Naive thymus-derived CD4-positive, alpha-beta T cell (primary cell): Measurements from ENCODE around the gene NEK10. TPM values are rescaled to one million over a fixed set of nuclear protein-coding genes. Genes with fewer than 3 reads are reported as not detected.

ENCODE experiments used
- ATAC-seq: fragments of 150-1000 bp; cut with Tn5 transposase; 2 replicates; pipeline ENCODE4 v1.10.0; 2021; ENCODE audit warnings: mild to moderate bottlenecking, moderate library complexity
- CTCF ChIA-PET: fragments of 350-600 bp; sonication (Branson Sonifier 250); formaldehyde crosslinking; loops from one replicate; lab custom pipeline; 2021; ENCODE audit warnings: antibody characterized with exemption; lab: Charles Lee
- POLR2A ChIA-PET: fragments of 350-600 bp; sonication (Branson Sonifier 250); formaldehyde crosslinking; loops from one replicate; lab custom pipeline; 2021; ENCODE audit warnings: antibody characterized with exemption, inconsistent platforms; lab: Charles Lee
- DNase-seq, 9 donors: peaks; one replicate each; pipeline versions ENCODE4 v3.0.0 to v3.0.0-alpha.2; 2020 to 2022; ENCODE audit warnings: mixed read lengths in 1 of 9
- H3K27ac ChIP-seq: one replicate; pipeline ENCODE4 v1.7.0; 2013; ENCODE audit warnings: mild to moderate bottlenecking, low read depth, low read length, moderate library complexity
- H3K27me3 ChIP-seq, 2 donors: one replicate each; pipeline ENCODE4 v1.7.0; 2013; ENCODE audit warnings: low read length in 2 of 2, mild to moderate bottlenecking in 2 of 2, moderate library complexity in 2 of 2; ENCODE audit not compliant: control insufficient read depth in 2 of 2, insufficient read depth in 2 of 2
- H3K36me3 ChIP-seq, 3 experiments: 1 replicate in 2 of 3; 2 replicates in 1 of 3; pipeline ENCODE4 v1.7.0; 2013; ENCODE audit warnings: low read length in 3 of 3, mild to moderate bottlenecking in 3 of 3, moderate library complexity in 1 of 3; ENCODE audit not compliant: insufficient read depth in 3 of 3, control insufficient read depth in 2 of 3
- H3K4me1 ChIP-seq, 2 donors: one replicate each; pipeline ENCODE4 v1.7.0; 2013; ENCODE audit warnings: low read length in 2 of 2, mild to moderate bottlenecking in 2 of 2, moderate library complexity in 1 of 2; ENCODE audit not compliant: control insufficient read depth in 2 of 2, insufficient read depth in 2 of 2
- H3K4me3 ChIP-seq: 2 replicates; pipeline ENCODE4 v1.7.0; 2013; ENCODE audit warnings: mild to moderate bottlenecking, low read length
- H3K9me3 ChIP-seq, 3 experiments: 1 replicate in 2 of 3; 2 replicates in 1 of 3; pipeline ENCODE4 v1.7.0; 2013; ENCODE audit warnings: low read length in 3 of 3; ENCODE audit not compliant: control insufficient read depth in 2 of 3
- H3K27ac Mint-ChIP-seq, 9 donors: one replicate each; pipeline ENCODE4 v1.8.0; 2020 to 2022; ENCODE audit warnings: mixed read lengths in 9 of 9, mild to moderate bottlenecking in 8 of 9, moderate library complexity in 5 of 9, inconsistent platforms in 2 of 9
- H3K27me3 Mint-ChIP-seq, 5 donors: one replicate each; pipeline ENCODE4 v1.8.0; 2021 to 2022; ENCODE audit warnings: mixed read lengths in 5 of 5, mild to moderate bottlenecking in 1 of 5
- H3K36me3 Mint-ChIP-seq, 5 donors: one replicate each; pipeline ENCODE4 v1.8.0; 2020 to 2022; ENCODE audit warnings: mixed read lengths in 5 of 5, mild to moderate bottlenecking in 3 of 5, inconsistent platforms in 1 of 5
- H3K4me1 Mint-ChIP-seq, 7 donors: one replicate each; pipeline ENCODE4 v1.8.0; 2020 to 2022; ENCODE audit warnings: mixed read lengths in 7 of 7, mild to moderate bottlenecking in 3 of 7, inconsistent platforms in 1 of 7
- H3K4me3 Mint-ChIP-seq, 10 donors: one replicate each; pipeline ENCODE4 v1.8.0; 2020 to 2022; ENCODE audit warnings: mild to moderate bottlenecking in 10 of 10, mixed read lengths in 10 of 10, moderate library complexity in 6 of 10, inconsistent platforms in 2 of 10
- H3K9me3 Mint-ChIP-seq, 11 donors: one replicate each; pipeline ENCODE4 v1.8.0; 2020 to 2022; ENCODE audit warnings: mixed read lengths in 11 of 11, mild to moderate bottlenecking in 4 of 11, inconsistent platforms in 1 of 11, moderate library complexity in 1 of 11
- intact Hi-C, 2 donors: fragments of 100-400 bp; cut with micrococcal nuclease; formaldehyde crosslinking; loops; one replicate each; pipeline ENCODE4 v1.15.1; 2023
- polyA plus RNA-seq, 2 donors: library from polyadenylated mRNA; unstranded; fragments of 300-500 nt; fragmentation: Illumina TruSeq; gene quantifications; one replicate each; pipeline ENCODE4 v1.2.3, GENCODE V29; 2021
- total RNA-seq, 6 experiments: library from RNA in 5 of 6; stranded (reverse) in 5 of 6; gene quantifications; 1 replicate in 5 of 6; 2 replicates in 1 of 6; pipeline ENCODE4 v1.2.3 and lab custom pipeline; 2021 to 2026

The NEK10 gene
- total and polyA plus RNA-seq, 7 experiments from 2014 or later, result 0.64 to 2.0 (median 0.95) TPM; not detected in 2

DNA sequence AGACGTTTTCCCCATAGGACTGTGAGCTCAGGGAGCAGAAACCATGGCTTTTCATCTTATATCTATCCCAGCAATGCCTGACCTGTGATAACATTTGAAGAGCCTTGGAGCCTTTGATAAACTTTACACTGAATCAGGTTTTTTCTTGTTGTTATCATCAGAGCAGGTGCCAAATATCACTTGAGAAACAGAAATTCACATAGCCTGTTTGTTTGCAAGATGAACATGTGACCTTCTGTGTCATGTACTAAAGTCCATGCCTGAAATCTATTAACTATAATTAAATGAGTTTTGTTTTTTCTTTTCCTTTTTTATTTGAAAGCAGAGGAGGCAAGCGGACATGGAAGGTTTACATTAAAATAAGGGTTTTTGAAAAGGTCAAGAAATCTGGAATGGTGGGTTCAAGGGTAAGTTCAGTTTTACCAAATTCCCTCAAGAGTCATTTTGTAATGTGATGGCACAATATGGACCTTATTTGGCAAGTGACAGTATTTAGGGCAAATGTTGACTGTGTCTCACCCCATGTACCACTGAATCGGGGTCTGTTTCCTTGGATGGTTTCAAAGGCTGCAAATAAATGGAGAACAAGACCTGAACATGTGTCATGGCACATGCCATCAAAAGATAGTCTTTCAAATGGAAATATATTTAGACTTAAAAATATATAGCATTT is 90.7 kb downstream of the NEK10 start:
- Mint-ChIP-seq H3K9me3 (peaks cover 0 to 11% (median 4%) of the 10 kb centered on the region in 11 donors), H3K4me3 (no peak overlapping the region)
- CTCF ChIA-PET, result no interaction called here

DNA sequence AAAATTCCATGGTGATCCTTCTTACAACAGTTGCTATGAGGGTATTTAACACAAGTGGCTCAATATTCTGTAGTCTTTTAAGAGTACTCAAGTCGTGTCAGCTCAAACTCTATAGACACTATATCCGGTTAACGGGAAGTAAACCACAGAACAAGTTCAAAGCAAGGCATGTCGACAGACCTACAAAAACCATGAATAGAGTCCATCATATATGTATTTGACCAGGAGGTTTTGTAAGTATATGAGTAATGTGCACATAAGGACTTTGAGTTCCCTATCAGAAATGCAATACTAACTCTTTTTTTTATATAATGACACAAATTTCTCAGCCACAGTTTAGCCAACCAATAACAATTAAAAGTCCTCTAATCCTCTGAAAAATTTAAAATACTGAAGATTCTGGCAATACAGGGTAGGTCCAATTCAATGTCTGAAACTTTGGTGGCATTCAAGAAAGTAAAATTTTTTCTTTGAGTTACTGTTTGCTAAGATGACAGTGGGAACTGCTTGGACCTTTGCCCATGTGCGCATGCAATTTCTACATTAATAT is 93.7 kb downstream of the NEK10 start:
- CTCF ChIA-PET, result no interaction called here
- peaks cover 0 to 4% (median 0%) of the 10 kb centered on the region in 5 donors for H3K27me3 Mint-ChIP-seq
- H3K9me3 ChIP-seq, result no peaks in the 10 kb centered on the region

More for the DNA sequence above, 90.7 kb downstream of the NEK10 start:
- no peaks in the 10 kb centered on the region for H3K4me1 Mint-ChIP-seq
- H3K9me3 ChIP-seq, result no peaks in the 10 kb centered on the region
- intact Hi-C loops, result no loop called here
- H3K36me3 ChIP-seq, result no peaks in the 10 kb centered on the region
- H3K27ac ChIP-seq, result no peak overlapping the region
- H3K27me3 ChIP-seq, result no peaks in the 10 kb centered on the region
- no peaks in the 10 kb centered on the region for H3K4me1 ChIP-seq
- no peak for DNase-seq
- no peaks in the 10 kb centered on the region for H3K27me3 Mint-ChIP-seq
- H3K36me3 Mint-ChIP-seq, result peaks cover 0 to 7% (median 0%) of the 10 kb centered on the region in 5 donors
- H3K27ac Mint-ChIP-seq, result no peak overlapping the region
- no peak overlapping the region for H3K4me3 ChIP-seq
- POLR2A ChIA-PET, result no interaction called here
- no peak for ATAC-seq

DNA sequence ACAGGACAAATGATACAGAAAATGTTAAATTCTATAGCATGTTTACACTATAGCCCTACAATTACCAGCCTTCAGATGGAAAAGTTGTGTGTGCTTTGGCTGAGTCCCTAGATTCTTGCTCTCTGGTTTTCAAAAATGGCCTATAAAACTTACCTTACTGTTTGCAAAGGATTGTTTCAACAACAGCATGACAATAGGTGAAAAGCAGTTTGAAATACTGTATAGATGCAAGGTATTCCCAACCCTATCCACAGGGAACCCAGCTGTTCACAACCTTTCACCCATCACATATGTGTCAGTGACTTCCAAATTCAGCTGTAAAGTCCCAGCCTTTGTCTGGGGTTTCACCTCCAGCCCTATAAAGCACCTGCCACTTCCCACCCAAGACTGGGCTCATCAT is 97.3 kb downstream of the NEK10 start:
- Histone ChIP-seq H3K27me3 (no peaks in the 10 kb centered on the region), H3K4me3 (no peak overlapping the region), H3K27ac (no peak overlapping the region), H3K4me1 (no peaks in the 10 kb centered on the region), H3K36me3 (no peaks in the 10 kb centered on the region), H3K9me3 (no peaks in the 10 kb centered on the region)
- H3K27me3 Mint-ChIP-seq, result peaks cover 0 to 10% (median 5%) of the 10 kb centered on the region in 5 donors
- peaks cover 0 to 4% (median 0%) of the 10 kb centered on the region in 5 donors for H3K36me3 Mint-ChIP-seq
- ChIA-PET POLR2A (no interaction called here), CTCF (no interaction called here)
- no peak overlapping the region for H3K27ac Mint-ChIP-seq
- DNase-seq, result no peak
- H3K4me1 Mint-ChIP-seq, result peaks cover 0 to 2% (median 0%) of the 10 kb centered on the region in 7 donors
- peaks cover 0 to 12% (median 3%) of the 10 kb centered on the region in 11 donors for H3K9me3 Mint-ChIP-seq
- no peak for ATAC-seq
- no peak overlapping the region for H3K4me3 Mint-ChIP-seq
- intact Hi-C loops, result no loop called here

More for the DNA sequence above, 93.7 kb downstream of the NEK10 start:
- H3K4me3 ChIP-seq, result no peak overlapping the region
- no peaks in the 10 kb centered on the region for H3K4me1 ChIP-seq
- intact Hi-C loops, result no loop called here
- no peaks in the 10 kb centered on the region for H3K36me3 ChIP-seq
- H3K27me3 ChIP-seq, result no peaks in the 10 kb centered on the region
- Mint-ChIP-seq H3K36me3 (no peaks in the 10 kb centered on the region), H3K4me3 (no peak overlapping the region), H3K4me1 (no peaks in the 10 kb centered on the region), H3K27ac (no peak overlapping the region), H3K9me3 (no peaks in the 10 kb centered on the region)
- no peak for ATAC-seq
- no peak for DNase-seq
- H3K27ac ChIP-seq, result no peak overlapping the region
- POLR2A ChIA-PET, result no interaction called here

DNA sequence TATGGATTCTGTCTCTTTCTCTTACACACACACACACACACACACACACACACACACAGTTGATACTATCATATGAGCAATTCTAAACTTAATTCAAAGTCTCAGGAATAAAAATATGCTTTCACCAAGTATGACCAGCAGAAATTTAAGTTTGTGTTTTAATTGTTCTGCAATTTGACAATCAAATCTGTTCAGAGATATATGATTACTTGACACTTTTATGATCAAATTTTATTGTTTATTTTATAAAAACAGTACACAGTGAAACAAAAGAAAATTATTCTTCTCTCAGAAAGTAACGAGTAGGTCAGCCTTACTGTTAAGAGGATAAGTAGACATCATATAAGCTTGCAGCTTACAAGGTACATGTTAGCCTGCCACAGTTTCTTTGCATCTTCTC is 114.3 kb downstream of the NEK10 start:
- CTCF ChIA-PET, result no interaction called here
- intact Hi-C loops, result loop anchor here (1.0 to 10.0 kb wide), 2 partner anchors 120 to 121 kb away; no protein-coding TSS in a partner anchor
- ATAC-seq, result no peak

DNA sequence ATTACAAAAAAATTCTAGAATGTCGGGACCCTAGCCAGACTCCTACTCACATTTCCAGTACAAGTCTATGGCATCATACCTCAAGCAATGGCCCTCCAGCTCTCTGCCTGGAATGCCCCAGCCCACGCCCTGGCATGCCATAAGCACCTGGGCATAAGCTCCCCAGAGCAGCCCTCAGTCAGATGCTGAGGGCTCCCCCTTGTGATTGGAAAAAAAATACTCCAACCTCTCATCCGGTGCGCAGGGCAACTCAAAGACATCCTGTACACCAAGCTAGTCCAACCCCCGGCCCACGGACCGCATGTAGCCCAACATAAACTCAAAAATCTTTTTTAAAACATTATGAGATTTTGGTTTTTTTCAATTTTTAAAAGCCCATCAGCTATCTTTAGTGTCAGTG is 115.4 kb downstream of the NEK10 start:
- no peaks in the 10 kb centered on the region for H3K4me1 Mint-ChIP-seq
- CTCF ChIA-PET, result no interaction called here
- no peaks in the 10 kb centered on the region for H3K36me3 ChIP-seq
- H3K27ac ChIP-seq, result no peak overlapping the region
- H3K4me3 ChIP-seq, result no peak overlapping the region
- intact Hi-C loops, result loop anchor here (1.0 to 10.0 kb wide), 2 partner anchors 119 to 120 kb away; no protein-coding TSS in a partner anchor
- ATAC-seq (peak; percentile 41), DNase-seq (peak in 1 of 9 donors; percentile 0)
- no peaks in the 10 kb centered on the region for H3K4me1 ChIP-seq
- POLR2A ChIA-PET, result no interaction called here
- no peaks in the 10 kb centered on the region for H3K27me3 ChIP-seq
- H3K4me3 Mint-ChIP-seq, result no peak overlapping the region
- peaks cover 0 to 14% (median 4%) of the 10 kb centered on the region in 11 donors for H3K9me3 Mint-ChIP-seq
- peaks cover 0 to 6% (median 0%) of the 10 kb centered on the region in 5 donors for H3K36me3 Mint-ChIP-seq
- H3K9me3 ChIP-seq, result no peaks in the 10 kb centered on the region
- peaks cover 11 to 32% (median 21%) of the 10 kb centered on the region in 5 donors for H3K27me3 Mint-ChIP-seq
- H3K27ac Mint-ChIP-seq, result no peak overlapping the region

More for the DNA sequence above, 114.3 kb downstream of the NEK10 start:
- Histone ChIP-seq H3K4me3 (no peak overlapping the region), H3K36me3 (no peaks in the 10 kb centered on the region), H3K4me1 (no peaks in the 10 kb centered on the region), H3K27me3 (no peaks in the 10 kb centered on the region), H3K27ac (no peak overlapping the region), H3K9me3 (no peaks in the 10 kb centered on the region)
- POLR2A ChIA-PET, result interaction anchor here (0.7 kb wide), 1 partner anchor 111 kb away, joined by 3 read pairs; no protein-coding TSS in a partner anchor
- peaks cover 0 to 14% (median under 1%) of the 10 kb centered on the region in 11 donors for H3K9me3 Mint-ChIP-seq
- no peak overlapping the region for H3K4me3 Mint-ChIP-seq
- no peaks in the 10 kb centered on the region for H3K36me3 Mint-ChIP-seq
- H3K27me3 Mint-ChIP-seq, result peaks cover 11 to 25% (median 16%) of the 10 kb centered on the region in 5 donors
- H3K27ac Mint-ChIP-seq, result no peak overlapping the region
- H3K4me1 Mint-ChIP-seq, result no peaks in the 10 kb centered on the region
- DNase-seq, result no peak

DNA sequence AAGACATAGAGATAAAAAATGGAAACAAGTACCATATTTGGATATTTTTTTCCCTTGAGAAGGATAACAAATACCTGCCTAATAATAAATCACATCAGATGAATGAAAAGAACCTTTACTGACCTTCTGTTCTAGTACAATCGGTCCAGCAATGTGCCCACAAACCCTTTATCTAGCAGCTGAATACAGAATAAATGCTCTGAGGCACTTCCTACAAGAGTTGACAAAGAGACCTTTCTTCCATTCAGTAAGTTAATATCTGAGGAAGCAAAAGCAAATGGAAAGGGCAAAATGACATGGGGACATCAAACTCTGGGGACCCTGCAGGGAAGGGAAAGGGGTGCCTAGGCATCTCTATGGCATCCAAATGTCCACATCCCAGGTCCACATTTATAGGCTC is 115.8 kb downstream of the NEK10 start:
- ATAC-seq (no peak), DNase-seq (no peak)
- Histone ChIP-seq H3K36me3 (no peaks in the 10 kb centered on the region), H3K27ac (no peak overlapping the region), H3K4me1 (no peaks in the 10 kb centered on the region), H3K27me3 (no peaks in the 10 kb centered on the region), H3K9me3 (no peaks in the 10 kb centered on the region), H3K4me3 (no peak overlapping the region)
- CTCF ChIA-PET, result no interaction called here
- no peak overlapping the region for H3K27ac Mint-ChIP-seq
- H3K27me3 Mint-ChIP-seq, result peaks cover 11 to 33% (median 21%) of the 10 kb centered on the region in 5 donors
- POLR2A ChIA-PET, result no interaction called here
- no peaks in the 10 kb centered on the region for H3K4me1 Mint-ChIP-seq
- no peak overlapping the region for H3K4me3 Mint-ChIP-seq
- intact Hi-C loops, result loop anchor here in 1 of 2 donors (10.0 kb wide), 1 partner anchor 119 kb away; no protein-coding TSS in a partner anchor
- H3K36me3 Mint-ChIP-seq, result peaks cover 0 to 6% (median 0%) of the 10 kb centered on the region in 5 donors
- H3K9me3 Mint-ChIP-seq, result peaks cover 0 to 14% (median 4%) of the 10 kb centered on the region in 11 donors
